Measurements from ENCODE around the gene TSPAN6.

GRCh38 chrX:100636321-100636991 is at the start of gene TSPAN6:
- TF ChIP-seq YY1 (IDR thresholded peaks at IDR 0.05; ENCODE audit: insufficient read depth, insufficient read length) (no peak), ZNF274 (IDR thresholded peaks at IDR 0.05; ENCODE audit: low read depth, low read length) (no peak), SUZ12 (IDR thresholded peaks at IDR 0.05; ENCODE audit: extremely low read depth, insufficient read depth, insufficient read length) (no peak)

Measured in NT2/D1 (cell line).